Stimulated activated CD4-positive, alpha-beta T cell treated with anti-CD3 and anti-CD28 coated beads, Interleukin-2, amount 100 ng/mL, for 48 hours (primary cell): Measurements from ENCODE around the gene SMARCD2.

Experiments used
- DNase-seq, 2 donors: peaks; one replicate each; pipeline ENCODE4 v3.0.0-alpha.2; 2020

Gene SMARCD2

DNA sequence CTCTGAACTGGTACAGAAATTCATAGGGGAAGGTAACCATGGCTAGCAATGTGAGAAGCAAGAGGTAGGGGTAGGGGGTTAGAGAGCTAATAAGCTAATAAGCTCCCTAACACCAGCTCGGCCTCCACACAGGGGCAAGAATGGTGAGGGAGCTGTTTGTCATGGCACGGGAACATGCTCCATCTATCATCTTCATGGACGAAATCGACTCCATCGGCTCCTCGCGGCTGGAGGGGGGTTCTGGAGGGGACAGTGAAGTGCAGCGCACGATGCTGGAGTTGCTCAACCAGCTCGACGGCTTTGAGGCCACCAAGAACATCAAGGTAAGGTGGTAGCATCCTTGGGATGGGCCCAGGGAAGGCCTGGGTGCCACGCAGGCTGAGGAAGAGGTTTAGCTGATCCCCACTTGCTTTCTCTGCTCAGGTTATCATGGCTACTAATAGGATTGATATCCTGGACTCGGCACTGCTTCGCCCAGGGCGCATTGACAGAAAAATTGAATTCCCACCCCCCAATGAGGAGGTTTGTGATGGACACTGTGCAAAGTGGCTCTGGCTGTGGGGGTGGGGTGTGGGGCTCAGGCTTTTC, 11.5 kb downstream of the SMARCD2 start:
- no peak for DNase-seq

DNA sequence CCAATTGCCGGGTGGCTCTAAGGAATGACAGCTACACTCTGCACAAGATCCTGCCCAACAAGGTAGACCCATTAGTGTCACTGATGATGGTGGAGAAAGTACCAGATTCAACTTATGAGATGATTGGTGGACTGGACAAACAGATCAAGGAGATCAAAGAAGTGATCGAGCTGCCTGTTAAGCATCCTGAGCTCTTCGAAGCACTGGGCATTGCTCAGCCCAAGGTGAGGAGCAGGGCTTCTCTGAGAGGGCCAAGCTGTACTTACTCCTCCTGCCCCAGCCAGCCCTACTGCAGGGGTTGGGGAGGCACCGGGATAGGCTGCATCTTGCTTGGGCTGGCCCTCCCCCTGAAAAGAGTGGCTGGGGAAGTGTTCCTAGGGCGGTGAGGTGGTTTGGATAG, 12.2 kb downstream of the SMARCD2 start:
- no peak for DNase-seq

DNA sequence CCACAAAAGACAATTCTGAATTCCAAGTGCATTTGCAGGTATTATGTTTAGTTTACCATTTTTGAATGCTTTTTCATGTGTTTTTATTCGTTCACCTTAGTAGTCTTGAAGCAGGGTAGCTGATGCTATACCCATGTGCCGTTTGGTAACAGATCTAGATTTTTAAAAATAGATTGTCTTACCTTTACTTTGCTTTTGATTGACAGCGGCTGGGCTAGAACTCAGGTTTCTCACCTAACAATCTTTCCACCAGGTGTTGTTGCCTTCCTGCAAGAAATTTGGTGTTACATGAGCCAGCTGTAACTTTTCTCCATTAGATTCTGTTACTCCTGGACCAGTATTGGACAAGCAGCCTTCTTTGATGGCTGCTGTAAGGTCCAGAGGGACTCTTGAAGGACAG, 13.5 kb downstream of the SMARCD2 start:
- DNase-seq = no peak

DNA sequence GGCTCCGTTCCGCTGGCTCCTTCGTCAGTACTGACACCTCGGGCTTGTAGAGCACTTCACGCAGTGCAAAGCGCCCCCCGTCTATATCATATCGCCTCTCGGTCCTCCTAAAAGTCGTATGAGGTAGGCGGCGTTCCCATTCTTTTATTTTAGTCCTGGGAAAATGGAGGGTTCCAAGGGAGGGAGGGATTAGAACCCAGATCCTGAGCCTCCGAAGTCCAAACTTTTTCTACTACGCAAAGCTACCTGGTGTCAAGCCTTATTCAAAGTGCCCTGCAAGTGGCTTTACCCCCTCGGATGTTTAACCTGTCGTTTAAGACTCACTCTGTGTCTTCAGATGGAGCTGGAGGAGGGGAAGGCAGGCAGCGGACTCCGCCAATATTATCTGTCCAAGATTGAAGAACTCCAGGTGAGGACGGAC, 14.7 kb downstream of the SMARCD2 start:
- DNase-seq = no peak

DNA sequence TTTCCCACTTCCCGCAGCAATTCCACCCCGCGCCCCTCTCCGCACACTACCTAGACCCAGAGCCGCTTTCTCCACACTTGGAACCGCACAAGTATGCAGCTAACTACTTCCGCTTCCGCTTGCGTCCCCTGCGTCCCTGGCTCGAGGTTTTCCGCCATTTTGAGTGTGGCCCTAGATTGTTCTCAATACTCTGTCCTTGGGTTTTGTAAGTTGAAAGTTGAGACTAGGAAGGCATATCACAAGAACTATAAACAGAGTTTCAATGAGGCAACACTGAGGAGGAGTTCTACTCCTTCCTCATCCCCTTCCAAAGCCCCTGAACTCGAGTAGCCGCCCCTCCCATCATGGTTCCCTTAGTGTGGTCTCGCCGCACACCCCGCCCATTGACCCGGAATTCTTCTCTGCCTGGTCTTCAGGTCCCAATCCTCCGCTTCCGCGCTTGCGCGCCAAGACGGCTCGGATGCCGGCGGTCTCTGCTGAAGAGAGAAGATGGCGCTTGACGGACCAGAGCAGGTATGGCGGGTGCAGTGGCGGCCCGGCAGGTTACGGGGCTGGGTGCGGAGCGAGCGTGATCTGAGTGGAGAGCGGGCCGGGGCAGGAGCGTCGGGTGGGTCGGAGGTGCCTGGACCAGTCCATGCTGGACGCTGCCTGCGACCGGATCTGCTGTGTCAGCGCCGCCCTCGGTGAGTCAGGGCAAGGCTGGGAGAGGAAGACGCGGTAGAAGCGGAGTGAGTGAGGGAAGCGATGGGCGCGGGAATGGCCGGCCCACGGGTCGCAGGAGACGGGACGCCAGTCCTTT, 15.3 kb downstream of the SMARCD2 start, which contains the start of the genes FTSJ3 and PSMC5:
FTSJ3 (minus strand) TSS at position 662 of the 799 bp plus-strand sequence. CDS start 761 bp downstream, outside the sequence.
PSMC5 (plus strand) TSS at position 430 of the 799 bp plus-strand sequence; CDS start at position 490, 60 bp downstream.
- DNase-seq = peak; percentile 91

DNA sequence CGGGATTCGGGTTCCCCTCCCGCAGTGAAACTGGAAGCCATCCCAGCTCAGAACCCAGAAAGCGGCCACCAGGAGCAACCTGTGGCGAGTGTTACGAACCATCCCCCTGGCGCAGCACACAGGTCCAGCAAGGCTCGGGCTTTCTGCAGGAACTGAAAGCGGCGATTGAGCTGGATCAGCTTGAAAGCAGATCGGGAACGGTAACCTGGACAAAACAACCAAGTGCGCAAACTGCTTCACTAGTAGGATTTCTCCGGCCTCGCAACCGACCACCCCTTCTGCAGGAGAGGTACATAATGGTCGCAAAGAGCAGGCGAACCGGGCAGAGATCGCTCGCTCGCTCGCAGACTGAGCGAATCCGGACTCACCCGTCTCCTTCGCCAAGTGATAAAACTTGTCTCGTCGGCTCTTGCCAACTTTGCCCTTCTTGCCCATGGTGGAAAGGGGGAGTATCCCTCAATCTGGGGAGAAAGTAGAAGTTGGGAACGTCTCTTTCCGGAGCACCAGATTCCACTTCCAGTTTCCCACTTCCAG, 15.9 kb downstream of the SMARCD2 start:
- DNase-seq = no peak

DNA sequence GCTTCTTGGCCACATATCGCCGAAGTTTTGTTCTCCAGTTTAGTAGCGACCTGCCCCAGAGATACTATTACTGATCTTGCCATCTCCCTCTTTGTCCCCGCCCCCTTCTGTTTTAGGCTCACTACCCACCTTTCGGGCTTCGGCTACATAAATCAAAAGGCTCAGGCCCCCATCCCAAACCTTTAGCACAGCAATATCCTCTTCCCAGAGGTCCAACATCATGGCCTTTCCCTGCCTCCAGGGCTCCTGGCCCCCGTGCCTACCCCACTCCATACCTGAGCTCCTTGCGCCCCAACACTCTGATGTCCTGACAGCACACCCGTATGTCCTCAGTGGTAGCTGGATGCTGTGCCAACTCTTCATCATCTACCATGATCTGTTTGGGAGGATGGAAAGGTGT, 18.1 kb downstream of the SMARCD2 start:
- no peak for DNase-seq

DNA sequence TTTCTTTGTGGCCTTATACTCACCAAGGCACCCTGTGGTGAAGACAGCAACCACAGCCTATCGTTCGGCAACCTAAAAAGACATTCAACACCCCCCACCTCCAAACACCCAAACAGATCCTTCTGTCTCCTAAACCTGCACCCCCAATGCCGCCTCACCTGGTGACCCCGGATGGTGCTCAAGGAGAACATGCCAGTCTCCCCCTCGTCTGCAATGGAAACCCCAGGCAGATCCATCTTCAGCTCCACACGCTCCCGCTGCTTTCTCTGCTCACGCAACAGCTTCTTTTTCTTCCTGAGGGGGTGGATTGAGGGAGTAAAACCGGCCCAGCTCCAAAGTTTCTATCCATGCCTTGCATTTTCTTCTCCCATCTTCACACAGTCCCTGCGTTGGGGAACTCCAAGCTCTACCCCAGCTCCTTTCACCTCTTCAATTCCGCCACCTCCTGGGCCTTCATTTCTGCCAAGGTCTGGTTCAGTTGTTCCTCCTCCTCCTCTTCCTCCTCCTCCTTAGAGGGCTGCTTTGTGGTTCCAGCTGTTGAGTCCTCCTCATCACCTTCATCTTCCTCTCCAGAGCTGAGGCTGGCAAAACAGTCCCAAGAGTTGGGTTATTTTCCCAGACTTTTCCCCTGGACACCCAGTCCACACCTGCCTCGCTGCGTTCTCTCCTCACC, 18.7 kb downstream of the SMARCD2 start:
- DNase-seq = no peak

DNA sequence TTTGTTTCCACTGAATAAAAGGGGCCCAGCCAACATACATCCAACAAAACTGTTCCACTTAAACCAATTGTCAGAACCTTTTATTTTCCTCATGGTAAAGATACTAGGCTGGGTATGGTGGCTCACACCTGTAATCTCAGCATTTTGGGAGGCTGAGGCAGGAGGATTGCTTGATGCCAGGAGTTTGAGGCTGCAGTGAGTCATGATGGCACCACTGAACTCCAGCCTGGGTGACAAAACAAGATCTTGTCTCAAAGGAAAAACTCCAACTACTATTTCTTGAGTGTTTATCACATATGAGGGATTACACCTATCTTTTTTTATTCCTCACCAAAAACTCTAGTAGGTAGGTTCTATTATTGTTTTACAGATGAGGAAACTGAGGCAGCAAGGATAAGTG, 19.9 kb downstream of the SMARCD2 start:
- DNase-seq = no peak

DNA sequence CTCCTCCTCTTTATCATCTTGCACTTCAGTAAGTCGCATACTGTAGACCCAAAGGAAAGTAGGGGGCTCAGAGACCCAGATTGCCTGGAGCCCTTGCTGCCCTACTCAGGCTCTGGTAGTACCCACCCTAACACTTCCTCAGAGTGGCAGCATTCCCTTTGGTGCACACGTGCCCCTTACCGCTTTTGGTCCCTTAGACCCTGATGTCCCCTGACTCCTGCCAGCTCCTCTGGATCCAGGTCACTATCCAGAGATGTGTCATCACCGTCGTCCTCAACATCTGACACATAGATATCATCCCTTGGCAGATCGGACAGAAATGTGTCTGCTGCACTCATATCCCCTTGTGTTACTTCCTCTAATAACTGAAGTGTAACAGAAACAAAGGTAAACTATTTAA, 20.7 kb downstream of the SMARCD2 start:
- no peak for DNase-seq

DNA sequence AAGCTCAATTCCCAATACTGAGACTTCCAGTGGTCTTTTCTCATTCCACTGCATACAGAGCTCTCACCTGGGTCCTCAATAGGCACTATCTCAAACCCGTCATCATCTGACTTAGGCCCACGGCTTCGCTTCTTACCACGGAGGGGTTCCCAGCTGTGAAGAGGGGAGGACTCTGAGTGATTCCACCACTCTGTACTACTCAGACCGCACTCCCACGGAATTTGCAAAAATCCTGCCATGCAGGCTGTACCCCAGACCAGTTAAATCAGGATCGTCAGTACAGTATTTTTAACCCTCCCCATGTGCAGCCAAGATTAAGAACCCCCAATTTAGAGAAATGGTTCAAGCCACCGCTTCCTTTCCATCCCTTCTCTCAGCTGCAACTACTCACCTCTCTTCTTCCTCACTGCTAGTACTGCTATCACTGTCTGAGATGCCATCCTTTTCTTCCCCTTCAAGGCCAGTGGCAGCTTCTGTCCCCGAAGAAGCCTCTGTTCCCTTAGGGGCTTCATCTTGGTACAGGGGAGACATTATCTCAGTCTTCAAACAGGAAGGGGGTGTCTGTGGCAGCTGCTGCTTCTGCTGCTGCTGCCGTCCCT, 21.4 kb downstream of the SMARCD2 start:
- DNase-seq = no peak

DNA sequence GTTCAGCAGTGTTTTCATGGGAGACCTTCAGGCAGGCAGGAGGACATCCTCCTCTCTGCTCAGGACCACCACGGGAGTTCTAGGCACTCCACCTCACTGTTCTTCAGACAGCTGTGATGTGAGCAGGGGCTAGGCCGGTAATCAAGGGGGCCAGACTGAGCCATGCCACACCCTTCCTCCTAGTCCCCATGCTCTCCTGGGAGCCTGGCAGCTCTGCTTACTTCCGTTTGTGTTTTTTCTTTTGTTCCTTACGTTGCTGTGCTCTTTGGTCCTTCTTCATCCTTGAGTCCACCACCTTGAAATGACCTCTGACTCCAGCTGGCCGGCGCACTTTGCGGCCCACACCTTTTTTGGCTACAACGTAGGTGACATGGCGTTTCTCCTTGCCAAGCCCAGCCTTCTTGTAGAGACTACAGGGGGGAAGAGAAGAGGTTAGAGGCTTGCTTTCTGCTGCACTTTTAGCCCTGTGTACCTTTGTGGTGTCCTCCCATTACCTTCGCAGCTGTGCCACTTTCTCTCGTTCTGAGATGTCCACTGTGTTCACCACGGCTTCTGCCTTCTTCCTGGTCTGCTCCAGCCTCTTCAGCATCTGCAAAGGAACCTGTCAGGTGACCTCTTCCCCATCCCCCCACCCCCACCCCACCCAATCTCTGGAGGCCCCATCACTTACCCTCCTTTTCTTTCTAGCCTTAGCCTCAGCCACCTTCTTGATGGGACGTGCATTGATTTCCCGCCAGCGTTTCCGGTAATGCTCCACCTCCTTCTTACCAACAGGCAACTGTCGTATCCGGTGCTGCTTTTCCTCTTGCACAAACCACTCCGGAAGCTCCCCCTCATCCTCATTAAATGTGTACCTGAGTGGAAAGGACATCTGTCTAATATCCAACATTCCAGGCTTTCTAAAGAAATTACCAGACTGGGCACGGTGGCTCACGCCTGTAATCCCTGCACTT, 22.6 kb downstream of the SMARCD2 start:
- no peak for DNase-seq

DNA sequence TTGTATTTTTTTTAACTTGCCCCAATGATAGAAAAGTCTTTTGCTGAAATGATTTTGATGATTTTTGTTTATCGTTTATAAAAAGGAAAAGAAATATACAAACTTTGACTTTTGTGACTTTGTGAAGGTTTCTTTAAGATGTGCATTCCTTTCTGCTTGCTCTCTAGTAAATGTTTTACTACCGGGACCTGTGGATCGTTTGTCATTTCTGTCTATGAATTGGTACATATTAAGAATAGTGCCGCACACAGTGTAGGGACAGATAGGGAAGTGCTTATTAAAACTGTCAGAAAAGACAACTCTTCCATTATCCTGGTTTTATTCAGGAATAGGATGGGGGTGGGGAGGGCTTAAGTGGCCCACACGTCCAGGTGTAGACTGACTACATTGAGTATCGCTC, 23.4 kb downstream of the SMARCD2 start:
- DNase-seq = no peak

DNA sequence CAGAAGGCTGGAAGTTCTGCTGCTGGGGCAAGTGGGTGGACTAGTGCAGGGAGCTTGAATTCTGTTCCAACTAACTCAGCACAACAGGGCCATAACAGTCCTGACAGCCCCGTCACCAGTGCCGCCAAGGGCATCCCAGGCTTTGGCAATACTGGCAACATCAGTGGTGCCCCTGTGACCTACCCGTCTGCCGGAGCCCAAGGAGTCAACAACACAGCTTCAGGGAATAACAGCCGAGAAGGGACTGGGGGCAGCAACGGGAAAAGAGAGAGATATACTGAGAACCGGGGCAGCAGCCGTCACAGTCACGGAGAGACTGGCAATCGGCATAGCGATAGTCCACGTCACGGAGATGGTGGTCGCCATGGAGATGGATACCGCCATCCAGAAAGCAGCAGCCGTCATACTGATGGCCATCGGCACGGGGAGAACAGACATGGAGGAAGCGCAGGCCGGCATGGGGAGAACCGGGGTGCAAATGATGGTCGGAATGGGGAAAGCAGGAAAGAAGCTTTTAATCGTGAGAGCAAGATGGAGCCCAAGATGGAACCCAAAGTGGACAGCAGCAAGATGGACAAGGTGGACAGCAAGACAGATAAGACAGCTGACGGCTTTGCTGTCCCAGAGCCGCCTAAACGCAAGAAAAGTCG, 24.6 kb downstream of the SMARCD2 start:
- DNase-seq = no peak

DNA sequence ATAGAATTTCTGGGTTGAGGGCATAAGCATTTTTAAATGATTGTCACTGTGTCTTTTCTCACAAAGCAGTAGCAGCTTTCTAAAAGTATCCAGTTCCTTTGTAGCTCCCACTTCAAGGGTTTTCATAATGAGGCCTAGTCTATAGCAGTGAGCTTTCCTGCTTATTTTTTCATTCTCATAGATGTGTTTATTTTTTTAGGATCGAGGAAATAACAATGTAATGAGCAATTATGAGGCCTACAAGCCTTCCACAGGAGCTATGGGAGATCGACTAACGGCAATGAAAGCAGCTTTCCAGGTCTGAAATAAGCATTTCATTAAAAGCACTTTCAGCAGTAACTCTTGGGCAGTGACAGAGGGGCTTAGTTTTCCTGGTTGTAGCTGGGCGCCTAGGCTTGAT, 25.8 kb downstream of the SMARCD2 start:
- DNase-seq = no peak

DNA sequence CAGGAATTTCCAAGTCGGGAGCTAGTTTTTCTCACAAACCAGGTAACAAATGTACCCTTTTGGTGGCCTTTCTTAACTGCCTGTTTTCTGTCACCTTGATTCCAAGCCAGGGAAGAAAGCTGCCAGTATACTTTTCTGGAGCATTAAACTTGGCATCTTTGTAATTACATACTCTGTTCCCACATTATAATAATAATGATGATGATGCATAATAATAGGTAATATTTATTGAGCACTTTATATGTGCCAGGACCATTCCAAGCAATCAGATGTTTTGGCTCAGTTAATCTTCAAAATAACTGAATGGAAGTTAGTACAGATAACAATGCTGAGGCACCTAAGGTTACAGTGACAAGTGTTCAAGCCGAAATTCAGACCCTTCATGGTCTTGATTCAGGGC, 26.4 kb downstream of the SMARCD2 start:
- DNase-seq = no peak

DNA sequence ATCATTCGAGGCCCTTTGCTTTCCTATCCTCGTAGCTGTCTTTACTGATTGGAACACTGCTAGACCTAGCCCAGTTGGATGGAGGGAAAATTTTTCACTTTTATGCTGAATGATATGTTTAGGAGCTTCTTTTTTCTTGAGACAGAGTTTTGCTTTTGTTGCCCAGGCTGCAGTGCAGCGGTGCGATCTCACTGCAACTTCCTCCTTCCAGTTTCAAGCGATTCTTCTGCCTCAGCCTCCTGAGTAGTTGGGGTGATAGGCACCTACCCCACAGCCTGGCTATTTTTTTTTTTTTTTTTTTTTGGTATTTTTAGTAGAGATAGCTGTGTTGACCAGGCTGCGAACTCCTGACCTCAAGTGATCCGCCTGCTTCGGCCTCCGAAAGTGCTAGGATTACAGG, 32.5 kb downstream of the SMARCD2 start:
- no peak for DNase-seq

DNA sequence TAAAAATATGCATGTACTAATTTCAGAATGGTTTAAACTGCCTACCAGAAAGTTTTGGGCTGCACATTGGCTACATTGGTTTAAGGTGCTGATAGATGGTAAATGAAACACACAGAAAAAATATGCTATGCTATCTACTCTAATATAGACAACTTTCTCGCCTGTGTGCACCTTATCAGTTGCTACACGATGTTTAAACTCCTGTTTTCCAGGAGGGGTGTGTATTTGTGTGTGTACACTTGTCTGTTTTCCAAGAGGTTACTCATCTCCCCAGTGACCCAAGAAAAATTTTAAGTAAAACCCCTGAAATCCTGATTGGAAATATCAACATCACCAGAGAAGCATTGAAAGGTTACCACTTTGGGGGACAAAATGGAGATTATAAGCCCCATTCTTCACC, 36.9 kb downstream of the SMARCD2 start:
- no peak for DNase-seq

DNA sequence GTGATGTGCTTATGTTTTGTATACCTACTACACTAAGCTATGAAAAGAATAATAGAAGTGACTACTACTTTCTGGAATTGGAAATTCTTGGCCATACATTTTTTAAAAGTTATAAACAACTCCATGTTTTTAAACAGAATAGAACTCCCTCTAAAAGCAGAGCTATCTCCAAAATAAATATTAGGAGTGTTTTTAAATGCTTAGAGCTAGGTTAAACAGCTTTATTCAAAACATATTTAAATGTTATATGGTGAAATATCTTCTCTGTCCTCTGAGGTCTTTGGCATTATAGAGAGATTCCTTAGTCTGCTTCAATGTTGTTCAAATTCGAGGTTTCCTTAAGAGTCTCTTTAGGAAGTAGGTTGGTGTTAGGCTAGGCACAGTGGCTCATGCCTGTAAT, 38.2 kb downstream of the SMARCD2 start:
- DNase-seq = no peak

DNA sequence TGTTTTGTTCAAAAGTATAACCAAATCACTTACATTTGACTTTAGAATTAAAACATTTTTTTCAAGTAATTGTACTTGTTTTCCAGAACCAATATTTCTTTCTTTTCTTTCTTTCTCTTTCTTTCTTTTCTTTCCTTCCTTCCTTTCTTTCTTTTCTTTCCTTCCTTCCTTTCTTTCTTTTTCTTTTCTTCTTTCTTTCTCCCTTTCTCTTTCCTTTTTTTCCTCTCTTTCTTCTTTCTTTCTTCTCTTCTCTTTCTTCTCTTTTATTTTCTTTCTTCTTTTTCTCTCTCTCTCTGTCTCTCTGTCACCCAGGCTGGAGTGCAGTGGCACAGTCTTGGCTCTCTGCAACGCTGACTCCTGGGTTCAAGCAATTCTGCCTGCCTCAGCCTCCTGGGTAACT, 41.7 kb downstream of the SMARCD2 start:
- no peak for DNase-seq

DNA sequence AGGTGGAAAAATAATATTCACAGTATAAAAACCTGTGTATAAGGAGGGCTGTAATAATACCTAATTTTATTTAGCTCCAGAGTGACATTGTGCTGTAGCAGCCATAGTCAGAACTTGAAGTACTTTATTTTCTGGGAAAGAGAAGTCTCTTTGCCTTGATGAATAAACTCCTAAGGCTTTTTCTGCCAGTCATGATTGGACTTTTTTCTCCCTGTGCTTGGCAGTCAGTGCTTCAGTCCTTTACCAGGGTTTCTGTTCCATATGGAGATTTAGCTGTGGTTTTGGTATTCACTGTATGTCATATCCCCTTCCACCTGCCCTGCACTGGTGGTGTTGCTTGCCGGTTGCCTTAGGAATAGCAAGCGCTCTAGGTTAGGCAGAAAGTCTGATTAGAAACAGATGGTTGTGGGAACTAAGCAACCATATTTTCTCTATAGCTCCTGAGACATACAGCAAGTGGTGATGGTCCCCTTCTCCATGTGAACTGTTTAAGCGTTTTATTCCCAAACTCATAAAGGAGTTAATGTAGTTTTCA, 43.8 kb downstream of the SMARCD2 start:
- no peak for DNase-seq
